AG10803 (cell line): ENCODE measurements around the gene FAM107B.
"Not testable (repeated sequence)": the region's sequence is repeated elsewhere in the genome, so short reads cannot be mapped to it uniquely, and the experiment has no call there.

Experiments used
- DNase-seq: peaks from one replicate; pipeline ENCODE4 v3.0.0; 2010; ENCODE audit warnings: low read depth
- H3K4me3 ChIP-seq: 2 replicates; pipeline ENCODE4 v1.5.1; 2011; ENCODE audit warnings: mild to moderate bottlenecking, low read length, control low read depth
- TF ChIP-seq, protein P1 (sequence below): conservative IDR thresholded peaks from 2 replicates; pipeline ENCODE4 v1.5.1; 2011; ENCODE audit warnings: mild to moderate bottlenecking, low read length, control low read depth, inconsistent platforms

The FAM107B gene

DNA sequence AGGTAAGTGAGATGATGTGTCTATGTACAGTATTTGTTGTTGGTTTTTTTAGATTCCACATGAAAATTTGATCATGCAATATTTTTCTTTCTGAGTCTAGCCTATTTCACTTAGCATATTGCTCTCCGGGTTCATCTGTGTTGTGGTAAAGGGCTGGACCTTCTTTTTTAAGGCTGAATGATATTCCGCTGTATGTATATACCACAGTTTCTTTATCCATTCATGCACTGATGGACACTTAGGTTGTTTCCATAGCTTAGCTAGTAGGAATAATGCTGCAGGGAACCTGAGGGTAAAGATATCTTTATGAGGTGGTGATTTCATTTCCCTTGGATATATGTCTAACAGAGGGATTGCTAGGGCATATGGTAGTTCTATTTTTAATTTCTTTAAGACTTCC is 80.8 kb downstream of the FAM107B start:
- no peak overlapping the region for H3K4me3 ChIP-seq
- TF ChIP-seq, protein P1, sequence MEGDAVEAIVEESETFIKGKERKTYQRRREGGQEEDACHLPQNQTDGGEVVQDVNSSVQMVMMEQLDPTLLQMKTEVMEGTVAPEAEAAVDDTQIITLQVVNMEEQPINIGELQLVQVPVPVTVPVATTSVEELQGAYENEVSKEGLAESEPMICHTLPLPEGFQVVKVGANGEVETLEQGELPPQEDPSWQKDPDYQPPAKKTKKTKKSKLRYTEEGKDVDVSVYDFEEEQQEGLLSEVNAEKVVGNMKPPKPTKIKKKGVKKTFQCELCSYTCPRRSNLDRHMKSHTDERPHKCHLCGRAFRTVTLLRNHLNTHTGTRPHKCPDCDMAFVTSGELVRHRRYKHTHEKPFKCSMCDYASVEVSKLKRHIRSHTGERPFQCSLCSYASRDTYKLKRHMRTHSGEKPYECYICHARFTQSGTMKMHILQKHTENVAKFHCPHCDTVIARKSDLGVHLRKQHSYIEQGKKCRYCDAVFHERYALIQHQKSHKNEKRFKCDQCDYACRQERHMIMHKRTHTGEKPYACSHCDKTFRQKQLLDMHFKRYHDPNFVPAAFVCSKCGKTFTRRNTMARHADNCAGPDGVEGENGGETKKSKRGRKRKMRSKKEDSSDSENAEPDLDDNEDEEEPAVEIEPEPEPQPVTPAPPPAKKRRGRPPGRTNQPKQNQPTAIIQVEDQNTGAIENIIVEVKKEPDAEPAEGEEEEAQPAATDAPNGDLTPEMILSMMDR = no peak
- DNase-seq = no peak

DNA sequence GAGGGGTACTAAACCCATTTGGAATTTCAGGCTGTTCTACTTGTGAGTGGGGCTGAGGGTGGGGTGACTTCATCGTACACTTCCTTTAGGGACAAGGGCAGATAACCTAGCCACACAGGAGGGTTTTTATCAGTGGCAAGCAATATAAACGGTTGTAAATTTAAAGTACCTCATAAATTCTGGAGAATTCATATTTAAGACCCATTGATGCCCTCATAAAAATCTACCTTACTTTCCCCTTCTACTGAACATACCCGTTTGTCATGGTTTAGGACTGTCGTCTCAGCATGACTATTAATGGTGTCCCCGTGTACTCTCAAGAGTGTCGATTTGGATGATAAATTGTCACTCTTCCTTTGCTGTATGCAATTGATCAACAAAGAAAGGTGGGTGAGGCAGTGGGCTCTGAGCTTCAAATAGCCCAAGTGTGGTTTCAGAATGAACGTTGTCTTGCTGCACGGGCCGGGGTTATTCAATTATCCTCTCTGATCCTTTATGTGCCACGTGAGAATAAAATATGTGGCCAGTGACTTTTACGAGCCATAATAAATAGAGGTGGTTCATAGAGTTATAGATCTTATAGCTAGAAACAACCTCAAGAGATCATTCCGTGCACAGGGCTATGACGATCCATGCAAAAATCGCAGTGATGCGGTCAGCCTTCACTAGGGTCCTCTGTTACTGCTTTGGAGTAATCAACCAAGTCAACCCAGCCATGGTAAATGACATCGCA is 82.2 kb downstream of the FAM107B start:
- no peak overlapping the region for H3K4me3 ChIP-seq
- TF ChIP-seq, protein P1 = no peak
- DNase-seq = no peak

DNA sequence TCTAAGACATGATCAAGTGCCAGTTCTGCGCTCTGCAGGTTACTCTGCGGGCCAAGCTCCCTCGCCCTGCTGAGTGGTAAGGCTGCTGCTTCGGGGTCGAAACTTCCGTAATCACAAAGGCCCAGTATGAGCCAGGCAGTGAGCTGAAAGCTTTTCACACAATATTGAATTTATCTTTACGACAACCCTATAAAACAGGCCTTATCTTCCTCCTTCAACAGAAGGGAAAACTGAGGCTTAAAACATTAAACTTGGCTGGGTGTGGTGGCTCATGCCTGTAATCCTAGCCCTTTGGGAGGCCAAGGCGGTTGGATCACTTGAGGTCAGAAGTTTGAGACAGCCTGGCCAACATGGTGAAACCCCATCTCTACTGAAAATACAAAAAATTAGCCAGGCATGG is 83.3 kb downstream of the FAM107B start:
- TF ChIP-seq, protein P1 = no peak
- H3K4me3 ChIP-seq = no peak overlapping the region
- no peak for DNase-seq

DNA sequence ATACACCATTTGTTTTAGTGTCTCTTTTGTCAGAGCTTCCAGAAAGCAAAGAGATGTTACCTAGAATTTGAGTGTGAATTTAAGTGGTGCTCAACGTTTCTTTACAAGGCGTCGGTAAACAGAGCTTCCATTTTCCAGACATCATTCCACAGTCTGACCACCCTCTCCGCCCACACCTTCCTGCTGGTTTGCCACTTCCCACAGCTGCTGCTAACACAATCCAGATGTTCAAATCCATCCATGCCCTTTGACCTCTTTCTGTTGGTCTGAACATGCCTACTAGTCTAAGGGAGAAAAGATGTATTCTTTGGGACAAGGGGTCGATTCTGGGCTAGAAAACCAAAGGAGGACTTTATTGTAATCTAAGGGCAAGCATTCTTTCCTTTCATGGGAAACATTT is 86.1 kb downstream of the FAM107B start:
- no peak overlapping the region for H3K4me3 ChIP-seq
- peak; percentile 72 for DNase-seq
- TF ChIP-seq, protein P1 = no peak

DNA sequence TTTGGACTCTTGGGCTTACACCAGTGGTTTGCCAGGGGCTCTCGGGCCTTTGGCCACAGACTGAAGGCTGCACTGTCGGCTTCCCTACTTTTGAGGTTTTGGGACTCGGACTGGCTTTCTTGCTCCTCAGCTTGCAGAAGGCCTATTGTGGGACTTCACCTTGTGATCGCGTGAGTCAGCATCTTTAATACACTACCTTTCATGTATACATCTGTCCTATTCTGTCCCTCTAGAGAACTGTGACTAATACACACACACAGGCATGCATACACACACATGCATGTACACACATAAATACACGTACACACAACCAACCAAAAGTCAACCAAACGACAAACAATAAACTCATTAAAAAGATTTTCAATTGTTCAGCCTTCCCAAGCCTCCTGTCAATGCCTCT is 86.5 kb downstream of the FAM107B start:
- not testable (repeated sequence) for DNase-seq

DNA sequence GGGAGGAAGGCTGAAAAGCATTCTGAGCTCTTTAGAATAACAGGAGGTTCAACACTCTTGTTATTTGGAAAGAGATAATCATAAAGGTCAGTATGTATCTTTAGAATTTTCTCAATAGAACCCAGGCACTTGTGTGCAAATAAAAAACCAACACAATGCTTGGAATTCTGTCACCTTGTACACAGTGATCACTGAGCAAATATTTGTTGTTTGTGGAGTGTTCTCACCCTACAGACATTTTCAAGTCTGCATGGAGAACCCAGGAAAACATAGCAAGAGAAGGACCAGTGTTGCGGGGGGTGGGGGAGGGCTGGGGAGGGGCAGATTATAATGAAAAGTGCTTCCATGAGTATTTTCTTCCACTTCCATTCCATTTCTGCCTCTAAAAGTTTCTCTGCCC is 87.4 kb downstream of the FAM107B start:
- TF ChIP-seq, protein P1 = no peak
- no peak for DNase-seq
- no peak overlapping the region for H3K4me3 ChIP-seq

More for the DNA sequence above, 86.5 kb downstream of the FAM107B start:
- H3K4me3 ChIP-seq = not testable (repeated sequence)

DNA sequence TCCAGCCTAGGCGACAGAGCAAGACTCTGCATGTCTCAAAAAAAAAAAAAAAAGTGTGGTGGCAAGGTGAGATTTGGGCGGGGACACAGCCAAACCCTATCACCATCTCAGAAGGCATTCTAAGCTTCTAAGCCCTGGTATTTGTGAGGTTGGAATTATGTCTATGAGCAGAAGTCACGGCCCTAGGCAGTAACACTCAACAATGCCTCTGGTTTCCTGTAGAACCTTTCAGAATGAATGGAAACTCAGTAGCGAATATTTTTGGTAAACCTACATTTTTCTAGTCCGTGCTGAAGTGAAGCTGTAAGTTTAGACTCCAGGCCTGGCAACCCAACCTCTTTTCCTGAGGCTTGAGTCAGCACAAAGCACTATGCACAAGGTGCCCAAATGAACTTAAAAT is 88.3 kb downstream of the FAM107B start:
- peak; percentile 50 for DNase-seq
- TF ChIP-seq, protein P1 = no peak
- H3K4me3 ChIP-seq = no peak overlapping the region
